ENCODE measurements around the gene NAP1L1. TPM values are rescaled to one million over a fixed set of nuclear protein-coding genes. Genes with fewer than 3 reads are reported as not detected.

The NAP1L1 gene
- total RNA-seq, 1 donor from 2014 or later = 504 TPM

- intact Hi-C loops (cut with micrococcal nuclease) = loop anchor here (1.0 to 10.0 kb wide), 13 partner anchors 54 to 1548 kb away; partner anchors contain the start of genes ATXN7L3B, BBS10, E2F7 and GLIPR1
Measured at GRCh38 chr12:76084863-76085519, 506 bp upstream of the NAP1L1 start.

GRCh38 chr12:76083246-76083903 lies 1.1 kb downstream of the NAP1L1 start:
- intact Hi-C loops (cut with micrococcal nuclease) = loop anchor here (2.0 to 10.0 kb wide), 5 partner anchors 361 to 1546 kb away; partner anchors contain the start of genes ATXN7L3B, E2F7 and GLIPR1L2

DNA sequence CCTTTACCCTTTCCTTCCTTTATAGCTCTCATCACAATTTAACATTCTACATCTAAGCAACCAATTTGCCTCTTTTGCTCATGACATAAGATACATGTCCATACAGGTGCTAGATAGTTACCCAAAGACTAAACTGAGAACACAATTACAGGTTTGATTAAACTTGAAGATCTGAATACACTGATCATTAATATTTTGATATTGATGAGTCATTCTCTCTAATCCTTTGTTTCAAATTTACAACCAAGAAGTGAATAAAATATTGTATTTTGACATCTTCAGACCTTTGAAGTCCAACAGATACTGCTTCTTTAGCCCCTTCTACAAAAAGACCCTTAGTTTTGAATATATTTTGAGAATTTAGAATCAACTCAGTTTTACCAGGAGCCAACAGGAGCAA lies 2.6 kb downstream of the NAP1L1 start:
- intact Hi-C loops (cut with micrococcal nuclease) = loop anchor here (2.0 to 10.0 kb wide), 6 partner anchors 15 to 1545 kb away; partner anchors contain the start of genes ATXN7L3B, E2F7 and GLIPR1L2

- intact Hi-C loops (cut with micrococcal nuclease) = loop anchor here (2.0 to 10.0 kb wide), 5 partner anchors 14 to 1544 kb away; partner anchors contain the start of genes ATXN7L3B, E2F7 and GLIPR1L2
Measured at GRCh38 chr12:76080729-76081415, 3.6 kb downstream of the NAP1L1 start.

GRCh38 chr12:76080017-76080728 lies 4.3 kb downstream of the NAP1L1 start:
- intact Hi-C loops (cut with micrococcal nuclease) = loop anchor here (2.0 to 10.0 kb wide), 5 partner anchors 13 to 1543 kb away; partner anchors contain the start of genes ATXN7L3B, E2F7 and GLIPR1L2

GRCh38 chr12:76078748-76079147 lies 5.7 kb downstream of the NAP1L1 start:
- intact Hi-C loops (cut with micrococcal nuclease) = no loop called here

DNA sequence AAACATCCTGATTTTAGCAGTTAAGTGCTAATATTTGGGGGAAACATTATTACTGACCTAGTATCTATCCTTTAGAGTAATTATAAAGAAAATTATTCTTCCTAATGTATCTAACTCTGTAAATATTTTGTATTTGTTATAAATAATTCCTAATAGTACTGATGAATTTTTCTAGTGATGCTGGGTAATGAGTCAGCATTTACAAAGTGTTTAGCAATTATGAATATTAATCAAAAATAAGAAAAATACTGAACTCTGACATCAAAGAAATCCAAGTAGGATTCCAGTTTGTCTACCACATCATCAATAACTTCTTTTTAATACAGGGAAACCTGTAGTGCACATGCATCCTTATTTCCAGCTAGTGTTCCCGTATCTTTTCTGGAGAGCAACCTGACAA lies 9.0 kb downstream of the NAP1L1 start:
- intact Hi-C loops (cut with micrococcal nuclease) = no loop called here

DNA sequence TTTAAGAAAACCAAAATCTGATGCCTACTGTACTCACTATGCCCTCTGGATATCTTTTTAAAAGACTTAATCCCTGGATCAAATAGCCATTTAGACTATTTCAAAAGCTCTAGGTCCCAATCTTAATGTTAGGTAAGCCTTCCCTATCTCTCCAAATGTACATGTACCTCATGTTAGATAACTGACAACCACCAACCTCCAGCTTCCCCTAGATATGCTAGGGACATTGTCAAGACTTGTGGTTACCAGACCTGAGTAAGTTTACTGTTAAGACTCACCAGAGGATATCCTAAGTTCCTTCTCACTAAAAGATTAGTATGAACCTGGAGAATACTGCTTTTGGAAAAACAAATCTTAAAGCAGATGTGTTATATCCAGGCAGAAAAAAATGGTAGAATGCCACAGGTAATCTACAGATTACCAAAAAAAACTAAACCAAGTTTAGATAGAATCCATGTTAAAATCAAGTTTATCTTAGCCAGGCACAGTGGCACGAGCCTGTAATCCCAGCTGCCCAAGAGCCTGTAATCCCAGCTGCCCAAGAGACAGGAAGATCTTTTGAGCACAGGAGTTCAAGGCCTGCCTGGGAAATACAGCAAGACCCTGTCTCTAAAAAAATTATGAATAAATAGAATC lies 9.7 kb downstream of the NAP1L1 start:
- intact Hi-C loops (cut with micrococcal nuclease) = no loop called here

- intact Hi-C loops (cut with micrococcal nuclease) = no loop called here
Measured at GRCh38 chr12:76073561-76073960, 10.9 kb downstream of the NAP1L1 start.

DNA sequence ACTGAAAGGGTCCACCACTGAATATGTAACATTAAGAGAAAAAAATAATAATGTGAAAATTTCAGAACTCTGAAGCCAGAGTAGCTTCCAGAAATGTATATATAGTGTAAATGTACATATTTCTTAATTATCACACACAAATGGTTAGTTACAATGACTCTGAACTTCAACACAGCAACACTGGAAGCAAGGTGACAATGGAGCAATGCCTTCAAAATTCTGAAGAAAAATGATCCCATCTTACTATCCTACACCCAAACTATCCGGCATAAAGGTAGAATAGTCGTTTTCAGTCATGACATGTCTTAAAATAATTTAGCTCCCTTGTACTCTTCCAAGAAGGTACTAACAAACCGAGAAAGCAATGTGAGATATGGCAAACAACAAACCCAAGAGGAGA lies 11.9 kb downstream of the NAP1L1 start:
- intact Hi-C loops (cut with micrococcal nuclease) = no loop called here

GRCh38 chr12:76069339-76069738 lies 15.1 kb downstream of the NAP1L1 start:
- intact Hi-C loops (cut with micrococcal nuclease) = no loop called here

GRCh38 chr12:76065917-76066316 lies 18.6 kb downstream of the NAP1L1 start:
- intact Hi-C loops (cut with micrococcal nuclease) = loop anchor here (2.0 kb wide), 1 partner anchor 15 kb away; no protein-coding TSS in a partner anchor

- intact Hi-C loops (cut with micrococcal nuclease) = no loop called here
Measured at GRCh38 chr12:76064904-76065303, 19.6 kb downstream of the NAP1L1 start.

DNA sequence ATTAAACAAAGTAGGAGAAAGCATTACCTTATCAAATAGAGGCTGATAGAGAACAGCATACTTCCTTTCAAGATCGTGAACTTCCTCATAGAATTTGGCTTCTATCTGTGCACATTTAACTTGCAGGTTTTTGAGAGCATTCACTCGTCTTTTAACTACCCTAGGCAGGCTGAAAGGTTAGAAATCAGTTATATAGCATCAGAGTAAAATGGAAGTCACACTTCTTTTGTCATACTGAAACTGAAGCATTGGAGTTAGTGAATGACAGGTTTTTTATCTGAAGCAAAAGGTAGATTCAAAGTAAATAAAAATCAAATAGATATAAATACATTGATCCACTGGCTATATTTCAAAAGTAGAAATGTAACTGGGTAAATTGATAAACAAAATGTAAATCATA lies 24.4 kb downstream of the NAP1L1 start:
- intact Hi-C loops (cut with micrococcal nuclease) = no loop called here

DNA sequence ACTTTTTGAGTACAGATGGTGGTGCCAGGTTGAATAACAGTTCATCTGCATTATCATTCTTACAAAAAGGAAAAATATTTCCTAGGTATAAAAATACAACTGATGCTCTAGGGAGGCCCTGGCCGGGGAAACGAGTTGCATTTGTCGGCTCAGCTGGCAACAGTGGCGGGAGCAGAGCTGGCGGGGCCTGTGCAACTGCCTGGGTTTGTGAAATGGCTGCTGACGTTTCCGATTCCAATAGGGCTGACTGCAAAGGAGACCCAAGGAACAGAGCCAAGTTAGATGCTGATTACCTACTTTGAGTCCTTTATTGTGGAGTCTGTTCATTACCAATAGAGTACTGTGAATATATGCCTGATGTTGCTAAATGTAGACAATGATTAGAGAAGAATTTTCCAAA lies 27.2 kb downstream of the NAP1L1 start:
- intact Hi-C loops (cut with micrococcal nuclease) = no loop called here

GRCh38 chr12:76055393-76055792 lies 29.1 kb downstream of the NAP1L1 start:
- intact Hi-C loops (cut with micrococcal nuclease) = no loop called here

GRCh38 chr12:76049575-76050251 lies 34.8 kb downstream of the NAP1L1 start:
- intact Hi-C loops (cut with micrococcal nuclease) = no loop called here

DNA sequence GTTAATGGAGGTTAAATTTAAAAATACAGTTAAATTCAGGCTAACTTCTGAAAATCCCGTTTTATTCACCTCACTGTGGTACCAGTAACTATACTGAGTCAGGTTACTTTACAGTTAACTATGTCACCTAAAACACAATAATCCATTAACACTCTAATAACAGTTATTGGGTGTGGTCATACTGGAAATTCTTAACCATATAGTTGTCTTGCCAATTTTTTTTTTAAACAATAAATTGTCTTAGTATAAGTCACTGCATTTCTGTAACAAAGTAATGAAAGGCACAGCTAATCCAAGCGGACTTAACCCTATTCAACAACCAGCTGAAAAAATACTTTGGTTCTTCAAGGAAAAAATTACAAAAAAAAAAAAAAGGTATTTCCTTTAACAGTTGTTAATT lies 36.7 kb downstream of the NAP1L1 start:
- intact Hi-C loops (cut with micrococcal nuclease) = no loop called here

- intact Hi-C loops (cut with micrococcal nuclease) = no loop called here
Measured at GRCh38 chr12:76047060-76047459, 37.4 kb downstream of the NAP1L1 start.

- intact Hi-C loops (cut with micrococcal nuclease) = no loop called here
Measured at GRCh38 chr12:76043377-76043776, 41.1 kb downstream of the NAP1L1 start.
